T-helper 22 cell (primary cell): Measurements from ENCODE around the gene SLC38A9.

Experiments
- DNase-seq: peaks from one replicate; pipeline ENCODE4 v3.0.0-alpha.2; 2020; ENCODE audit warnings: low read depth

The SLC38A9 gene

DNA sequence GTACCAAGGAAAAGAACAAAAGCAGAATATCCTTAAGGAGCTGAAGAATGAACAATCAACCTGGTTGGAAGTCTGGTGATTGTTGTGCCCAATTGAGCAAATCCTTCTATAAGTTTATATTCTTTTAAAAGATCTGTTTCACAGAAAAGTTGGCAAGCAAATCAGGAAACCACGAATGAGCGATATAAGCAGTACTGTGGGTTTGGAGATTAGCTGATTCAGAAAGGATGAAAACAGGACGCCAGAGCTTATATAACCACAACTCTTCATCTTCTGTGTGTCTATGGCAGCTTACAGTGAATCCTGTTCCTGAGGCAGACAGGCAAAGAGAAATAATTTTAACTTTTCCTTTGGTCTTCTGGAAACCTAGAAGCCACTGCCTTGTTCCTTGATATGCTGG, 61.7 kb downstream of the SLC38A9 start:
- DNase-seq: no peak

DNA sequence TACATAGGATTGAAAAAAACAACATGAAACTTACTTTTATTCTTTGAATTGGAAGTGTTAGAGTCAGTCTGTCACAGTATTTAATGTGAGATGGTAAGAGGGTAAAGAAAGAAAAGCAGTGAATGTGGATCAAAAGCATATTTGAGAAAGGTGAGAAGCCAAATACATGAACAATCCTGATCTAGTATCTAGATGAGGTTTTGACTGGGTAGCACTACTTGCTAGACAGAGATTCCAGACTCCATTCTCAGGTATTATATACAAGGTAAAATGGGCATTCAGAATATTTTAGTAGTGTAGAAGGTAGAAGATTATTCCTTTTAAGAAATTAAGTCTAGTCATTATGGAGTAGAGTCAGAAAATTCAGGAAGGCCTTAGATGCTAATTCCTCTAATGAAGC, 62.2 kb downstream of the SLC38A9 start:
- DNase-seq: no peak

DNA sequence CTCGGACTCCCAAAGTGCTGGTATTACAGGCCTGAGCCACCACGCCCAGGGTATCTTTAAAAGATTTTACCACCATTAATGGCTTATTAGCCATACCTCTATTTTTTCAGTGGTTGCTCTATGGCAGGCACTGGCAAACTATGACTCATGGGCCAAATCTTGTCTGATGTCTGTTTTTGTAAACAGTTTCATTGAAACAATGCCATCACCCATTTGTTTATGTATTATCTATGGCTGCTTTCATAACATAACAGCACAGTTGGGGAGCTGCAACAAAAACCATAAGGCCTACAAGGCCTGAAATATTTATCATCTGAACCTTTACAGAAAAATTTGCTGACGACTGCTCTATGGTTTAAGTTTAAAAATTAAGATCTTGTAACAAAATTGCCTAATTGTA, 66.8 kb downstream of the SLC38A9 start:
- DNase-seq: no peak

DNA sequence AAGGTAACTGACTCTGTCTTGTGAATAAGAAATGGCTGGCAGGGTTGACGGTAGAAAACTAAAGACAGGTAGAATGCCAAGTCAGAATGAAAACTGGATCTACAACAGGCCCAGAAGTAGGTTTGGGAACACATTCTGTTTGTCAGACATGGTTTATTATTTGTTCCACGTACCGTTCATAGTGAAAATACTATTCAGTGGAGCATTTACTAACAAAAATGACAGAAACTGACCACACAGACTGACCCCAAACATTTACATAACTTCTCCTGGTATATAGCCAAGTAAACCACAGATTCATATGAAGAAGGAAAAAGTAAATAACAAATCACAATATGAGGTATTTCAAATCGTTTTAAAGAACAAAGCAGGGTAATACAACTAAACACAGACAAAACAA, 73.7 kb downstream of the SLC38A9 start:
- DNase-seq: no peak

DNA sequence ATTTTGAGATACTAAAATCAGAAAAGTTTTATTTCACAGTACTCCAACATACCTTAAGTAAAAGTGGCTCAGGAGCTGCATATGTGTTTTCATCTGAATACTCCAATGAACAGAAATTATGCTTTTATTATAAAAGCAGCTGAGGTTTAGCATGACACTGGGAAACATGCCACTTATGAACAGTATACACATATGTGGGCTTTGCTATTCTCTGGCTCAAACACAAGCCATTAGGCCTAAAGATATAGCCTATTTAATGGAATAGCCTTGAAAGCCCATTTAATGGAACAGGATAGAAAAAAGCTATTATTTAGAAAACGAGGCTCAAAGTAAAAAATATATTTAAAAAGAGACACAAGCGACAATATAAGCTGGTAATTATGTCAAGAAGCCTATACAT, 74.1 kb downstream of the SLC38A9 start:
- no peak for DNase-seq

DNA sequence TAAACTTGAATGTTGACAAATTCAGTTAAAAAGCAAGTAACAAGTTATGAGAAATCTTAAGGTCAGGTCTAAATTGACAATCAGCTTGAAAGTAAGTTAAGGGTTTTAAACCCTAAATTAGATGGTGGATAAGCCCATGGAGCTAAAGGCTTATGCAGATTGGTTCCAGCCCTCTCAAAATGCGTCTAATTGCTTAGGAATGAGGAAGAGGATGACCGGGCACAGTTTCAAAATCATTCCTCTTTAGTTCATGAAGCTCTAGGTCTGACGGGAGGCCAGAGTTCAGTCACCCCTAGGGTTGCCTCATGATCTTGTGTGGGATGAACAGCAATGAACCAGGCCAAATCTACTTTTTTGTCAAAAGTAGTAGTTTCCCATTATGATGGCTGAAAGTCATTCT, 75.4 kb downstream of the SLC38A9 start:
- no peak for DNase-seq

DNA sequence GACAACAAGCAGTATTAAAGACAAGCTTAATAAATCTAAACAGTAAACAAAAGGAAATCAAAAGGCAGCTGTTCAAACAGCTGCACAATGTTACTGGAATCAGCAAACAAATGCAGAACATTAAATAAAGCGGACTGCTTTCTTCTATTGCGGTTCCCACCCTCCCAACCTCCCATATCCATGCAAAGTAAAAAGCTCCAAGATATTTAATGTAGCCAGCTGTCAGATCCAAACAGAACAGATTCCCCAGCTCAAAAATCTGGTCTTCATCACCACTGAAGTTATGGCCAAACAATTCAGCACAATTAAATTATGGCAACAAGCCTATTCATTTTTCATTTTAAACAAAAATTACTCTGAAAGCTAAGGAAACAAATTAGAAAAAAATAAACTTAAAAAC, 75.9 kb downstream of the SLC38A9 start:
- DNase-seq: no peak

DNA sequence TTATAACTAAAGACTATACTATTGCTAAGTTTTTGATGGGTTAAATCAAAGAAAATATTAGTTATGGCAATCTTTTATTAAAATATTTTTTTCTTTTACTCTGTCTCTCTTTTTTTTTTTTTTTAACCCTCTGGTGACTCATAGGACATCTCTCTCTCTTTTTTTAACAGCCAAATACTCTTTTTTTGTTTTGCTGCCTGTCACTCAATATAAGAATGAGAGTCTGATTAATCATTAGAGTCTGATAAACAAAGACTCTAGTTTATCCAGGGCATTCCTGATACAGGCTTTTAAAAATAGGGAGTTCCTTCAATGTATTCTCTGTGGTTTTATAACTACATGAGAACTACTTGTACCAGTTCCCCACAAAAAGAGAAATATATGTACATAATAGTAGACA, 77.3 kb downstream of the SLC38A9 start:
- no peak for DNase-seq

DNA sequence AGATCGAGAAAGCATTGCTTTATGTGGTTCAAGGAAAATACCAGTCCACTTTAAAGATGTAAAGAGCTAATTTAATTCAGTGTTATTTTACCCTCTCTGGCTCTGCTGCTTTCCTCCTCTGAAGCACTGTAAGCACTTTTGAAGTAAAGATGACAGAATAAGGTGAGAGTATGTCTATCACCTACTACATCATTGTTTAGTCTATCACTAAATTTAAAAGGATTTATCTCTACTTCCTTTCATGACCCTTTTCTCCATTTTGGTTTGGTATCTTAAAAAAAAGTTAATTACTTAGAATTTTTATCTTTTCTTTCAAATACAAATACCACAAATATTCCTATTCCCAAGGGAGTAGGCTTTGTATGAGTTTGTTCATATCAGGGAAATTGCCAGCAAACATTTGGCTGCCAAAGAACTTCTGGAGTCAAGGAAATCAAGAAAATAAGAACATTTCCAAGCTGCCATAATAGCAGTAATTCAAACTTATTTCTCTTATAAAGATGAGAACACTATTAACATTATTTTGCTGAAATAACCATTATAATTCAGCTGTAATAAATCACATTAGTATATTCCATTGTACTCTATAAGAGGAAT, 77.8 kb downstream of the SLC38A9 start:
- DNase-seq: no peak

DNA sequence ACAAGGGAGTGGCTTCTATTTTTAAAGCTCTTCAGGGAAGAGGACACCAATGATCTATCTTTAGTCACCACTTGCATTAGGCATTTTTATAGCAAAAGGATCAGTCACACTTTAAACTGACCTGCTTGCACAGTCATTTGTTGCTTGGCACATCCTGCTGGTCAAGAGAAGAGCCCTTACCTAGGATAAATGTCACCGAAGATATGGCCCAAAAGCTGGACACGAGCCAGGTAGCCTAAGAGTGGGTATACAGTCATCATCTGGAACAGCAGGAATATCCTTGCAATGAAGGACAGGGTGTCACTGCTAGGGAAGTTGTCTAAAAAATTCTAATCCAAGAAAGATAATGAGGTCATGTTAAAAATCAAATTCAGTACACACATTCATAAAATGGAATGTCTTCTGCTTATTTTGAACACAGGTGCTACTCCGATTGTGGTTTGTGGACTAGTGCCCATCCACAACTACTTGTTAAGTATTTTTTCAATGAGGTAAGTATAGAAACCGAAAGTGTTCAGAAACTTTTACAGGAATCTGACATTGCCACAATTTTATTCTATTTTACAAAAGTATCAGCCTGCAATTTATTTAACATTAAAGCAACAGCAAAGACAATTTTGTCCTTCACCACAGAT, 78.4 kb downstream of the SLC38A9 start:
- no peak for DNase-seq

DNA sequence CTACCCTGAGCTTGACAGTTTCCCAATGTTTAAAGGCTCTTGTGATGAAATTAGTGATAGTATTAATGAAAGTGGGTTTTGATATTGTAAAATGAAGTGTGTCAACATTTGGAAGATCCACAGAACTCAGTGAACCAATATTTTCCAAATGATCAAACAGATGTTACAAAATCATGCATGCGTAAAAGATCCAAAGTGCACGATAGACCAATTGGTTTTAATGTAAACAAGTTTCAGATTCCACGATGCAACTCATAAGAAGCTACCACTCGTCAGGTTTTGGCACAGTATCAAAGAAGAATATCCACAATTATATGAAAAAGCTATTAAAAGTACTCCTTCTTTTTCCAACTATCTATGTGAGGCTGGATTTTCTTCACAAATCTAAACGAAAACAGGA, 82.3 kb downstream of the SLC38A9 start:
- DNase-seq: no peak

DNA sequence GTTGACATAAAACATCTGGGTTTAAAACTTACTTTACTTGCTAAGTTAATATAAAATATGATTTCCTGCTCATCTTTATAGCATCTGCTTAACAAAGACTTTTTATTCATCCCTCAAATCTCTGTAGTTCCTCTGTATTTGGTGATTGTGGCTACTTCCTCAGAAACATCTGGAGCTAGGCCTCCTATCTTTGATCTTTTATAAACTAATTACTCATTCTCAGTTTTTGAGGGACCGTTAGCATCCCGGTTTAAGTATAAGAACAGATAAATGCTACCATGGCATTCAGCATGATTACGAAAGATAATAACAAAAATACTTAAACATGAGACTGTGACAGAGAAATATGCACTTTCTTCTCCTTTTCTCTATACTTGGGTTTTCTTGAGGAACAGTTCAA, 85.3 kb downstream of the SLC38A9 start:
- DNase-seq: no peak

DNA sequence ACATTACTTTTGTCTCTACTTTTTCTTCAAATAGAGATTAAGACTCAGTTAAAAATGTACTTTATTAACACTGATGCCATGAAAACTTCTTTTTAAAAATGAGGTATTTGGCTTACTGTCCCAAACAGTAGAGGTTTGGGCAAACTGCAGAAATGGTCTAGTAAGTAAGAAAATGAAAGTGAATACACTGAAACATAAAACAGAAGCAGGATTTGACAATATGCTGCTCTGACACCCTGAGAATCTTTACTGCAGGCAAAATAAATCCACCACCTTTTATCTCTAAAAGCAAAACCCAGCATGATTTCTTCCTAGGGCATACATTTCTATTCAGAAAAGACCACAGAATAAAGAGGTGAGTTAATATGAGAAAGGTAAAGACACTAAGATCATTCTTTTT, 86.2 kb downstream of the SLC38A9 start:
- DNase-seq: no peak

DNA sequence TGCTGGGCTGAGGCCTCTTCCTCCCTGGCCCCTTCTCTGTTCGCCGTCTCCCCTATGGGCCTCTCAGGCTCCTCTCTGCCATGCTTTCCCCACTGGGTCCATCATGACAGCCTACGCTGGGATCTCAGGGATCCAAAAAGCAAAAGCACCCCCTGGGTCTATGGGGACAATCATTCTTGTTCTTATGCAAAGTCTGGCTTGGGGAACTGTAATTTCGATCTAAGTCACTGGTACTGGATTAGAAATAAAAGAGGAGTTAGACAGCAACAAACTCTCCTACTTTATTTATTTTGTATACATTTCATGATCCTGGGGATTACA, 86.6 kb downstream of the SLC38A9 start:
- DNase-seq: no peak

DNA sequence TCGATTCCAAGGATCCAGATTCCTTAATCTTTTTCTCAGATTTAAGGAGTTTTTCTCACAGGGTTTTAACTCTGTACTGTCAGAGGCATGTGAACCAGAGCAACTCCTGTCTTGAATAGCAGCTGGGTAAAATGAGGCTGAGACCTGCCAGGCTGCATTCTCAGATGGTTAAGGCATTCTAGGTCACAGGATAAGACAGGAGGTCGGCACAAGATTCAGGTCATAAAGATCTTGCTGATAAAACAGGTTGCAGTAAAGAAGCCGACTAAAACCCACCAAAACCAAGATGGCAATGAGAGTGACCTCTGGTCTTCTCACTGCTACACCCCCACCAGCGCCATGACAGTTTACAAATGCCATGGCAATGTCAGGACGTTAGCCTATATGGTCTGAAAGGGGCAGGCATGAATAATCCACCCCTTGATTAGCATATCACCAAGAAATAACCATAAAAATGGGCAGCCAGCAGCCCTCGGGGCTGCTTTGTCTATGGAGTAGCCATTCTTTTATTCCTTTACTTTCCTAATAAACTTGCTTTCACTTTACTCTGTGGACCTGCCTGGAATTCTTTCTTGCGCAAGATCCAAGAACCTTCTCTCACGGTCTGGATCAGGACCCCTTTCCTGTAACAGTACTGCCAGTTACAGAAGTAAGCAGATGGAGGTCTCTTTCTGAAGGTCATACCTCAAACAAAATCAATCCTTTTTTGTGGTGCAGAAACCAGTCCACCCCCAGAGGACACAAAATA, 87.1 kb downstream of the SLC38A9 start:
- DNase-seq: no peak

DNA sequence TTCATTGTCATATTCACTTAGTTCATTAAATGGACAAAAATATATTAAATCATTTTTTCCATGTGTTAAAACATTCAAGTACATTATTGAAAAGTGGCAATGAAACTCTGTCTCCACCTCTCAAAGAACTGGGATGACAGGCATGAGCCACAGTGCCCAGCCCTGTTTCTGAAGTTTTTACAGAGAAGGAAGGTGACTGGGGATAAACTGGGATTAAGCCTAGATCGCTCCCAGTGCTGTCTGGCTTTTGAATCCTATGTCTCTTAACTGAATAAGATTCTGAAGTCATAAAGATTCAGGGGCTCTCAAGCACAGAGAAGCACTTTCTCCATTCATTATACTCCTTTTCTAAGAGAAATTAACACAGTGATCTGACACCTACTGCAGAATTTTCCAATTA, 88.3 kb downstream of the SLC38A9 start:
- no peak for DNase-seq

DNA sequence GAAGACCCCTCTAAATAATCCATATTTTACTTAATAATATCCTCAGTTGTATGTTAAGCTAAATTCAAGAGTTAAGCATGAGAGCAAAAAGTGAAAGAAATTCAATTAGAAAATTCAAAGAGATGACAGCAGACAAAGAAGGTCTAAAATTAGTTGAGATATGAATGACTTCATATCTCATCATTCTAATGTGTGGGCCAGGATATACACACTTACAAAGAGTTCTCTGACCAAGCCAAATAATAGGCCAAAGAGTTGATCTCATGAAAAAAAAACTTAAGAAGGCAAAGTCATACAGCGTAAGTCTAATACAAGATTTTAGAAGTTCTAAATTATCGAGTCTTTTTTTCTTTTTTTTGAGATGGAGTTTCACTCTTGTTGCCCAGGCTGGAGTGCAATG, 89.7 kb downstream of the SLC38A9 start:
- no peak for DNase-seq

DNA sequence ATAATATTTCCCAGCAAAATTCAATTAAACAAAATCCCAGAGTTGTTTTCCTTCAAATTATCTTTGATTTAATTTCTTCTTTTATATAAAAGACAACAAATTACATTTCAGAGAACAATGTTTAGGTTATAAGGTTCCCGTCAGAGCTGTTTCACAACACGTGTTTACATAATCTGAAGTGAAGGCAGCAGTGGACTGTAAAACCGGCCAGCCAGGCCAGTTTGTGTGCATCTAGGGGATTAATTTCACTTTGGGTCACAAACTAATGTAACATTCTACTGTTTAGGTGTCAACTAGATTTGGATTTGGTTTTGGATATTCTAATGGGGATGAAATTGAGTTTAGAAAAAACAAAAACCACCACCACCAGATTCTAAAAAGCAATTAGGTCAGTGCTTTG, 90.9 kb downstream of the SLC38A9 start:
- DNase-seq: no peak

DNA sequence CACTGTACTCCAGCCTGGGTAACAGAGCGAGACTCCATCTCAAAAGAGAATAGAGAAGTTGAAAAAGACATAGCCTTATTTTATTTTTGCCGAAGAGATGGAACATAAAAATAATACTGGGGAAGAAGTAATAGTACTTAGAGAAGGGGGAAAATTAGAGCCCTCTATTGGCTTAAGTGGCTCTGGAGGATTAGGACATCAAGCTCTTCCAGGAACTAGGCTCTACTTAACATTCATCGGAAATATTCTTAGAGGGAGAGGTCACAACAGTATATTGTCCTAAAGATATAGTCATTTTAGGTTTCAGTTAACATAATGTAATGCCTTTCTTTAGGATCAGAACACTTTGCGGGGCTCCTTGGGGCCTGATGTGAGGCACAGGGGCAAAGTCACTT, 91.4 kb downstream of the SLC38A9 start:
- no peak for DNase-seq

DNA sequence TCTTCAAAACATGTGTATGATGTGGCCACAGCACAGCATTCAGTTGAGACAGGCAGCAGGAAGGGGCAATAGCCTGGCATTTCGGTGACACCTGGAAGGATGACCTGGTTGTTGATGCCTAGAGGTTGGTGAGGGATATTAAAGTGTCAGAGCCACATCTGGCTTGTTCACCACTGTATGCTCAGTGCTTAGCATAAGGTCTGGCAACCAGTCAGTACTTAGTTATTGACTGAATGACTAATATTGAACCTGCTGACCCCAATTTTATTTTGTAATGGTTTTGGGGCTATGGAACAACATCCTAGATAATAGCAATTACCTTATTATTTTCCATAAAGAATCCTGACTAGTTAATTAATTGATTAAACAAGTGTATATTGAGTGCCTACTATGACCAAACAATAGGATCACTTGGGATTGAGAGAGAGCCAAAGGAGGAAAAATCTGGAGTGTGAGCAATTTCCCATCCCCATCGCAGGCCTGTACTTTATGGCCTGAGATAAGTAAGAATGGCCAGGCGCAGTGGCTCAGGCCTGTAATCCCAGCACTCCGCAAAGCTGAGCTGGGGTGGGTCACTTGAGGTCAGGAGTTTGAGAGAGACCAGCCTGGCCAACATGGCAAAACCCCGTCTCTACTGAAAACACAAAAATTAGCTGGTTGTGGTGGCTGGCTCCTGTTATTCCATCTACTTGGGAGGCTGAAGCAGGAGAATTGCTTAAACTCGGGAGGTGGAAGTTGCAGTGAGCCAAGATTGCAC, 91.9 kb downstream of the SLC38A9 start:
- no peak for DNase-seq

DNA sequence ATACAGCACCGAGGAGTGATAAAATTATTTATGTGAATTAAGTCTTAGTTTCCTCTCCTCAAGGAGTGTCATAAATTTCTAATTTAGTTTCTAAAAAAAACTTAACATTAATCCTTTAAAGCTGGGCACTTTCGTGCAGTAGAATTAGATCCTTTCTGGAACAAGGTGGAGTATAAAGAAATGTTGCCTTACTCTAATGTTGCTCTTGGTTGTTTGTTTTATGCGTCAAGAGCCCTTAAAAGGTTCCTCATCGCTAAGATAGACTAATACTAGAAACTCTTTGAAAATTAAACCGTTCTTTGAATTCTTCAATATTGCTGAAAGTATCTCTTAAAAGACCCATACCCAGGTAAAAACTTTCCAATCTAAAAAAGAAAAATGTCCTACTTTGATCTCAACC, 93.8 kb downstream of the SLC38A9 start:
- no peak for DNase-seq

DNA sequence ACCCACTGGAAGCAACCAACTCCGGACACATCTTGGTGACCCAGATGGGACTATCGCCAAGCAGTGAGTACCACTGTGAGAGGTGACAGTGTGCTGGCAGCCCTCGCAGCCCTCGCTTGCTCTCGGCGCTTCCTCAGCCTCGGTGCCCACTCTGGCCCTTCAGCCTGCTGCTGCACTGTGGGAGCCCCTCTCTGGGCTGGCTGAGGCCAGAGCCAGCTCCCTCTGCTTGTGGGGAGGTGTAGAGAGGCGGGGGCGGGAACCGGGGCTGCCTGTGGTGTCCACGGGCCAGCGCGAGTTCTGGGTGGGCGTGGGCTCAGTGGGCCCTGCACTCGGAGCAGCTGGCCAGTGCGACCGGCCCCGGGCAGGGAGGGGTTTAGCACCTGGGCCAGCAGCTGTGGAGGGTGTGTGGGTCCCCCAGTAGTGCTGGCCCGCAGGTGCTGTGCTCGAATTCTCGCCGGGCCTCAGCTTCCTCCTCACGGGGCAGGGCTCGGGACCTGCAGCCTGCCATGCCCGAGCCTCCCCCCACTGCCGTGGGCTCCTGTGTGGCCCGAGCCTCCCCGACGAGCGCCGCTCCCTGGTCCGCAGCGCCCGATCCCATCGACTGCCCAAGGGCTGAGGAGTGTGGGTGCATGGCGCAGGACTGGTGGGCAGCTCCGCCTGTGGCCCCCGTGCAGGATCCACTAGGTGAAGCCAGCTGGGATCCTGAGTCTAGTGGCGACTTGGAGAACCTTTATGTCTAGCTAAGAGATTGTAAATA, 98.8 kb downstream of the SLC38A9 start:
- DNase-seq: no peak
